Upper lobe of left lung (tissue), 6 donors: ENCODE measurements around the gene RPL38. TPM values are rescaled to one million over a fixed set of nuclear protein-coding genes. Genes with fewer than 3 reads are reported as not detected.
A peak's percentile ranks its signal among the peaks of the same experiment; 100 is the strongest.

Experiments
- ATAC-seq, 2 donors: fragments of 200-7000 bp; cut with Tn5 transposase; one replicate each; pipeline ENCODE4 v1.9.1; 2022; ENCODE audit warnings: mild to moderate bottlenecking in 2 of 2, moderate library complexity in 2 of 2; ENCODE audit not compliant: low FRiP score in 2 of 2
- DNase-seq, 2 donors: peaks; one replicate each; pipeline ENCODE4 v3.0.0-alpha.2; 2019 to 2020
- H3K27ac ChIP-seq, 4 donors: fragments of 200-600 bp; sonication (generic); one replicate each; pipeline ENCODE4 v1.5.1; 2016 to 2019
- H3K27me3 ChIP-seq, 4 donors: fragments of 200-600 bp; sonication (generic); one replicate each; pipeline ENCODE4 v1.5.1; 2017 to 2019
- H3K36me3 ChIP-seq, 4 donors: fragments of 200-600 bp; sonication (generic); one replicate each; pipeline ENCODE4 v1.5.1; 2016 to 2019
- H3K4me1 ChIP-seq, 4 donors: fragments of 200-600 bp; sonication (generic); one replicate each; pipeline ENCODE4 v1.5.1; 2018 to 2019
- H3K4me3 ChIP-seq, 4 donors: fragments of 200-600 bp; sonication (generic); one replicate each; pipeline ENCODE4 v1.5.1; 2017 to 2019; ENCODE audit warnings: mild to moderate bottlenecking in 2 of 4, moderate library complexity in 1 of 4
- H3K9me3 ChIP-seq, 4 donors: fragments of 200-600 bp; sonication (generic); one replicate each; pipeline ENCODE4 v1.5.1; 2018 to 2019
- CTCF ChIP-seq, 6 experiments: fragments of 450-650 bp in 4 of 6; fragments of 200-600 bp in 2 of 6; sonication (generic) in 2 of 6; IDR thresholded peaks; one replicate each; pipeline ENCODE4 v1.5.1; 2016 to 2019; ENCODE audit warnings: antibody characterized with exemption in 6 of 6
- EP300 ChIP-seq, 4 donors: sonication (generic); formaldehyde crosslinking; IDR thresholded peaks; one replicate each; pipeline ENCODE4 v1.5.1; 2017; ENCODE audit warnings: antibody characterized with exemption in 4 of 4, control low read depth in 2 of 4
- POLR2A ChIP-seq, 4 donors: fragments of 450-650 bp; IDR thresholded peaks; one replicate each; pipeline ENCODE4 v1.5.1; 2016 to 2017; ENCODE audit warnings: antibody characterized with exemption in 4 of 4, mild to moderate bottlenecking in 2 of 4
- POLR2AphosphoS5 ChIP-seq, 2 donors: sonication (generic); formaldehyde crosslinking; IDR thresholded peaks; one replicate each; pipeline ENCODE4 v1.5.1; 2017; ENCODE audit warnings: antibody characterized with exemption in 2 of 2
- WGBS, 2 donors: methylation state at CpG; one replicate each; pipeline ENCODE4 v1.1.5; 2017 to 2018; 5-methylcytosine and 5-hydroxymethylcytosine counted together
- total RNA-seq, 6 donors: library from RNA; depleted of rRNA in 4 of 6; stranded (reverse); fragments of >200 nt in 4 of 6; gene quantifications; one replicate each; pipeline versions ENCODE4 v1.1.0 to v1.2.1, GENCODE V29; 2016 to 2021
- donor health status: DM: no; HTN: no; CAD: no; lungs with moderate emphysema.
- donor health status: DM: no; HTN: yes; CAD: no; lungs with severe emphysema.

Gene RPL38
- total RNA-seq, 6 donors from 2014 or later, result 334 to 709 (median 485) TPM

- H3K27me3 ChIP-seq, result no peaks in the 10 kb centered on the region
- peaks cover 0 to 5% (median 0%) of the 10 kb centered on the region in 4 donors for H3K36me3 ChIP-seq
- no peak for ATAC-seq
- H3K9me3 ChIP-seq, result no peaks in the 10 kb centered on the region
- TF ChIP-seq POLR2AphosphoS5 (IDR thresholded peaks at IDR 0.05) (no peak), CTCF (IDR thresholded peaks at IDR 0.05) (no peak), POLR2A (IDR thresholded peaks at IDR 0.05) (no peak), EP300 (IDR thresholded peaks at IDR 0.05) (no peak)
- no peak overlapping the region for H3K27ac ChIP-seq
- DNase-seq, result peak in 1 of 2 donors; percentile 67
- peaks cover 0 to 24% (median 7%) of the 10 kb centered on the region in 4 donors for H3K4me1 ChIP-seq
- 74 to 89% methylated on average over 9 to 14 of the region's 21 CpGs for WGBS, 2 donors
- H3K4me3 ChIP-seq, result no peak overlapping the region
These were observed 41.8 kb downstream of the RPL38 start for GRCh38 chr17:74245145-74245831.

DNA sequence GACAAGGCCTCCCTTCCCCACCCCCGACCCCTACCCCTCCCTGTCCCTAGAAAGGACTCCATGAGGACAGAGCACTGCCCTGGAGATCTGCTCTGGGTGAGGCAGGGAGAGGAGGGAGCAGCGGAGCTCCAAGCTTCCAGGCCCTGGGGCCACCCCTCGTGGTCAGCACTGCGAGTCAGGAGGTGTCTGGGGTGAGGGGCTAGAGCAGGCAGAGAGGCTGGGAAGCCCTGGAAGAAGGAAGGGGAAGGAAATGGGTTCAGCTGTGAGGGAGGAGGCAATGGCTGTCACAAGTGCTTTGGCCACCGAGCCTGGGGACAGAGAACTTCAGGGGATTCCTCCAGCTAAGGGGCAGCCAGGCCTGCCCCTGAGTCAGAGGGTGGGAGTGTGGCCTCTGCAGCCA is 42.4 kb downstream of the RPL38 start:
- ATAC-seq (no peak), DNase-seq (no peak)
- Histone ChIP-seq H3K4me1 (peaks cover 0 to 18% (median 7%) of the 10 kb centered on the region in 4 donors), H3K9me3 (no peaks in the 10 kb centered on the region), H3K4me3 (no peak overlapping the region), H3K36me3 (peaks cover 0 to 5% (median 0%) of the 10 kb centered on the region in 4 donors), H3K27ac (no peak overlapping the region), H3K27me3 (no peaks in the 10 kb centered on the region)
- WGBS, 2 donors, result 64 to 73% methylated on average over 1 to 5 of the region's 5 CpGs
- no peak for TF ChIP-seq EP300 (IDR thresholded peaks at IDR 0.05)
- no peak for TF ChIP-seq POLR2A (IDR thresholded peaks at IDR 0.05)
- TF ChIP-seq POLR2AphosphoS5 (IDR thresholded peaks at IDR 0.05), result no peak
- TF ChIP-seq CTCF (IDR thresholded peaks at IDR 0.05), result no peak

- H3K9me3 ChIP-seq, result no peaks in the 10 kb centered on the region
- WGBS, 2 donors, result 74 to 93% methylated on average over 10 to 12 of the region's 17 CpGs
- ATAC-seq (no peak), DNase-seq (peak in 1 of 2 donors; percentile 62)
- no peak for TF ChIP-seq POLR2AphosphoS5 (IDR thresholded peaks at IDR 0.05)
- no peak for TF ChIP-seq EP300 (IDR thresholded peaks at IDR 0.05)
- TF ChIP-seq CTCF (IDR thresholded peaks at IDR 0.05), result no peak
- no peak for TF ChIP-seq POLR2A (IDR thresholded peaks at IDR 0.05)
- no peak overlapping the region for H3K4me3 ChIP-seq
- H3K36me3 ChIP-seq, result peaks cover 0 to 10% (median 0%) of the 10 kb centered on the region in 4 donors
- no peaks in the 10 kb centered on the region for H3K4me1 ChIP-seq
- H3K27ac ChIP-seq, result no peak overlapping the region
- no peaks in the 10 kb centered on the region for H3K27me3 ChIP-seq
These were observed 46.3 kb downstream of the RPL38 start for GRCh38 chr17:74249590-74250270.

DNA sequence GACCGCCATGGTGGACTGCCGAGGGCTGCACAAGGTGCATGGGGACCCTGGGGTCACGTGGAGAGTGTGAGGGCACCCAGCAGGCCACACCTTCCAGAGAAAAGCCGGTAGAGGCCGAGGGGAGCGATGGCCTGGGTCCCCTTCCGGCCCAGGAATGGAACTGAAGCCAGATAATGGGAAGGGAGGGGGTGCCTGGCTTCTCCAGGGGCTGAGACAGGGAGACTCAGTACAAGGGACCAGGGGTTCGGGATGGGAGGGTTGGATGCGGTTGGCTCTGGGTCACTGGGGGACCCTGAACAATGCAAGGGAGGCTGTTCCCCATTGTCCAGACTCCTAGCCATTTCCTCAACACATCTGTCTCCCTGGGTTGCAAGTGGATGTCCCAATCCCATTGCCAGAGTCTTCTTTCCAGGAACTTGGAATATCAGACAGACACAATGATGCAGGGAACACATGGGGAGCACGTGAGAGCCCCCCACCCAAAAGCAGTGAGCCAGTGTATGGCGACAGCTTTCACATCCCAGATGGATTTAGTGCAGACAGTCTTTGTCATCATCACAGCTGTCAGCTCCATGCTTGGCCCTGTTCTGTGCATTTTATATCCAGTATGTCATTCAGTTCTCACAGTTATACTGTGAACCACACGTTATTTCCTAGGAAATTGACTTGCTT is 47.0 kb downstream of the RPL38 start:
- ATAC-seq (no peak), DNase-seq (peak in 1 of 2 donors; percentile 39)
- Histone ChIP-seq H3K9me3 (no peaks in the 10 kb centered on the region), H3K4me1 (no peaks in the 10 kb centered on the region), H3K27me3 (no peaks in the 10 kb centered on the region), H3K27ac (no peak overlapping the region), H3K4me3 (no peak overlapping the region), H3K36me3 (peaks cover 0 to 10% (median 0%) of the 10 kb centered on the region in 4 donors)
- WGBS, 2 donors, result 70 to 84% methylated on average over 11 to 12 of the region's 12 CpGs
- TF ChIP-seq POLR2A (IDR thresholded peaks at IDR 0.05) (no peak), EP300 (IDR thresholded peaks at IDR 0.05) (no peak), POLR2AphosphoS5 (IDR thresholded peaks at IDR 0.05) (no peak), CTCF (IDR thresholded peaks at IDR 0.05) (no peak)
